Measurements from ENCODE around the gene EHD2. TPM values are rescaled to one million over a fixed set of nuclear protein-coding genes. Genes with fewer than 3 reads are reported as not detected.

The EHD2 gene
- polyA plus RNA-seq, 3 donors from 2014 or later = not detected

DNA sequence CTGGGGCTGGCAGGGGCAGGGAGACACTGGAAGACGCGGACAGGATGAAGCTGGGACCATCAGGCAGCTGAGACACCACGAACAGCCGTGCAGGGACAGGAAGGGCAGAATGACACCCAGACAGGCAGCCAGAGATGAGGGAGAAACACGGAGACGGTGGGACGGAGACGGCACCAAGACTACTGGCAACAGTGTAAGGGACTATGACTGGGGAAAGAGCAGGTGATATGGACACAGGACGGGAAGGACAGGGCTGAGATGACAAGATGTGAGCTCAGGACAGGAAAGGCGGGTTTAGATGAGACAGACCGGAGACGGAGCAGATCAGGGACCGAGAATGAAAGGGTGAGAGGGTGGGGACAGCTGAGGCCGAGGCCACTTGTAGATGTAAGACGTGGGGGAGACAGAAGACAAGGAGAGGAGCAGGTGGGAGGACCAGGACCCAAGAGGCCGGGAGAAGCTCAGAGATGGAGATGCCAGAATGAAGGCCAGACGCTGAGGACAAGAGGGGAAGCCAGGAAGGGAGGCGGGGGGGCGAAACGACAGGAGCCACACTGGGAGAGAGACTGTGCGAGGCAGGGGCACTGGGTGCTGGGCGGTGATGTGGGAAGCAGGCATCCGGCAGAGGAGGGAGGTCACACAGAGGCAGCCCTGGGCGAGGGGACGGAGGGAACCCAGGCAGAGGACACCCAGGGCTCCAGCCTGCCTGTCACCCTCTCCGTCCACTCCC, 17.5 kb upstream of the EHD2 start:
- no peaks in the 10 kb centered on the region for H3K4me1 Mint-ChIP-seq
- no peak for DNase-seq

DNA sequence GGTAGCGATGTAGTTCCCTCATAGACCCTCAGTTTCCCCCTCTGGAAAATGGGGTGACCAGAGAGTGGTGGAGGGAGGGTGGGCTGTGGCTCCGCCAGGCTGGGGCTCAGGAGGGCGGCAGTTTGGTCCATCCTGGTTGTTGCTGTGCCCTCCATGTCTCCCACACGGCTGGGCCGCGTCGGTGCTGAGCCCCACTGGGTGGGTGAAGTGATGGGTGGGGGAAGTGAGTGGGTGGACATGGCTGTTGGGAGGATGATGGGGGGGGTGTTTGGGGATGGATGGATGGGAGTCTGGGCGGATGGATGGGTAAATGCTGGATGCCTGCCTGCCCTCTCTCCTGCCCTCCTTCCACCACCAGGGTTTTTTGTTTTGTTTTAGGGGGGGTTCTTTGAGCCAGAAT, 16.6 kb upstream of the EHD2 start:
- H3K4me3 Mint-ChIP-seq = no peak overlapping the region
- H3K4me1 Mint-ChIP-seq = no peaks in the 10 kb centered on the region
- H3K27me3 Mint-ChIP-seq (ENCODE audit: low read depth in 3 of 3) = peaks cover 0 to 1% (median 0%) of the 10 kb centered on the region in 3 donors
- DNase-seq = no peak
- H3K36me3 Mint-ChIP-seq = peaks cover 4 to 8% (median 4%) of the 10 kb centered on the region in 3 donors
- no peaks in the 10 kb centered on the region for H3K9me3 Mint-ChIP-seq
- peak overlapping the region in 1 of 6 donors; percentile 12 for H3K27ac Mint-ChIP-seq

More for the DNA sequence above, 17.5 kb upstream of the EHD2 start:
- Mint-ChIP-seq H3K4me3 (no peak overlapping the region), H3K9me3 (no peaks in the 10 kb centered on the region), H3K27ac (peak overlapping the region in 2 of 6 donors; percentile 26 to 67), H3K36me3 (peaks cover 4 to 8% (median 4%) of the 10 kb centered on the region in 3 donors), H3K27me3 (ENCODE audit: low read depth in 3 of 3) (peaks cover 0 to 1% (median 0%) of the 10 kb centered on the region in 3 donors)

DNA sequence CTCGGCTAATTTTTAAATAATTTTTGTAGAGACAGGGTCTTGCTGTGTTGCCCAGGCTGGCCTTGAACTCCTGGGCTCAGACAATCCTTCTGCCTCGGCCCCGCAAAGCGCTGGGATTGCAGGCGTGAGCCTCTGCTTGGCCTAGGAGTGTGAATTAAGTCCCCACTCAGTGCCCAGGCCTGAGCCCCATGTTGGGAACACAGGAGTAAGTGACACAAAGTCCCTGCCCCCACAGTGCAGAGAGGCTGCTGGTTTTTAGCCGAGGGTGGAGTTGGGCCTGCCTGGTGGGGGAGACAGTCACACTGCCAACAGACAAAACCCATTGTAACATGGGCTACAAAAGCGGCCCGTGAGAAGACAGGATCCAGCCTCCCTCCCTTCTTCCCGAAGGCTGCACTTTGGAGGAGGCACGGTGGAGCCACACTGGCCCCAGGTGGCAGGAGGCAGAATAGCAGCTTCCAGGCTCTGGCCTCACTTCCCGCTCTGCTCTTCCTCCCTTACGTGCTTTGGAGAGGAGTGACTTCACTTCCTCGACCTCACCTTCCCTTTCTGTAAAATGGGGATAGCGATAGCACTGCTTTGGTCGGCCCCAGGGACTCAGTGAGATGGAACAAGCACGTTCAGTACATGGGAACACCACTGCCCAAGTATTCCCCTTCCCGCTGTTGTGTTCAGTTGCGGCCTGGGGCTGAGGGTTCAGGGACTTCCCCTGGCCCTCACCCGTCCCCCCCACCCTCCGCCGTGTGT, 15.2 kb upstream of the EHD2 start:
- Mint-ChIP-seq H3K4me3 (no peak overlapping the region), H3K4me1 (no peaks in the 10 kb centered on the region), H3K36me3 (peaks cover 7 to 15% (median 7%) of the 10 kb centered on the region in 3 donors), H3K9me3 (no peaks in the 10 kb centered on the region), H3K27ac (peak overlapping the region in 1 of 6 donors; percentile 23), H3K27me3 (ENCODE audit: low read depth in 3 of 3) (no peaks in the 10 kb centered on the region)
- DNase-seq = peak; percentile 32 to 44 (median 41)

- Mint-ChIP-seq H3K9me3 (no peaks in the 10 kb centered on the region), H3K27ac (no peak overlapping the region), H3K36me3 (peaks cover 11 to 19% (median 11%) of the 10 kb centered on the region in 3 donors), H3K27me3 (ENCODE audit: low read depth in 3 of 3) (no peaks in the 10 kb centered on the region), H3K4me3 (no peak overlapping the region), H3K4me1 (no peaks in the 10 kb centered on the region)
- DNase-seq = no peak
Observed at GRCh38 chr19:47698631-47699359, 14.4 kb upstream of the EHD2 start.

GRCh38 chr19:47699360-47699917, 13.8 kb upstream of the EHD2 start:
- Mint-ChIP-seq H3K4me3 (no peak overlapping the region), H3K9me3 (no peaks in the 10 kb centered on the region), H3K27ac (no peak overlapping the region), H3K36me3 (peaks cover 11 to 19% (median 11%) of the 10 kb centered on the region in 3 donors), H3K27me3 (ENCODE audit: low read depth in 3 of 3) (peaks cover 0 to 2% (median 0%) of the 10 kb centered on the region in 3 donors), H3K4me1 (no peaks in the 10 kb centered on the region)
- DNase-seq = peak; percentile 25 to 36 (median 32)

DNA sequence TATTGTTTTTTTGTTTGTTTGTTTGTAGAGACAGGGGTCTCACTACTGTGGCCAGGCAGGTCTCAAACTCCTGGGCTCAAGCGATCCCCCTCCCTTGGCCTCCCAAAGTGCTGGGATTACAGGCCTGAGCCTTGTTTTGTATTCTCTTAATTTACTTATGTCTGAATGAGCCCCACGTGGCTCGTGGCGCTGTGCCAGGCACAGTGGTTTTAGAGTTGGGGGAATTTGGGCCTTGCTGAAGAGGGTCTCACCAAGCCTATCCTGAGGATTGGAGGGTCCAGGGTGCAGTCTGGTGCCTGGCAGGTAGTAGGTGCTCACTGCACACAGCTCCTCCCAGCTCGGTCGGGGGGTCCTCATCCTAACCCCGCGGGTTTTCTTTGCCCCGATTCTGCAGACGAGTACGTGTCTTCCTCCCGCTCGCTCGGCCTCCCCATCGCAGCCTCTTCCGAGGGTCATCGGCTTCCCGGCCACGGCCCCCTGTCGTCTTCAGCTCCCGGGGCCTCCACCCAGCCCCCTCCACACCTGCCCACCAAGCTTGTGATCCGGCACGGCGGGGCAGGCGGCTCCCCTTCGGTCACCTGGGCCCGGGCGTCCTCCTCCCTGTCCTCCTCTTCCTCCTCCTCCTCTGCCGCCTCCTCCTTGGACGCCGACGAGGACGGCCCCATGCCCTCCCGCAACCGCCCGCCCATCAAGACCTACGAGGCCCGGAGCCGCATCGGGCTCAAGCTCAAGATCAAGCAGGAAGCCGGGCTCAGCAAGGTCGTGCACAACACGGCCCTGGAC, 12.1 kb upstream of the EHD2 start:
- peaks cover 2% of the 10 kb centered on the region in 3 donors for H3K27me3 Mint-ChIP-seq (ENCODE audit: low read depth in 3 of 3)
- no peak overlapping the region for H3K27ac Mint-ChIP-seq
- H3K9me3 Mint-ChIP-seq = no peaks in the 10 kb centered on the region
- no peak overlapping the region for H3K4me3 Mint-ChIP-seq
- no peaks in the 10 kb centered on the region for H3K4me1 Mint-ChIP-seq
- no peak for DNase-seq
- peaks cover 6 to 16% (median 7%) of the 10 kb centered on the region in 3 donors for H3K36me3 Mint-ChIP-seq

- DNase-seq = no peak
- no peak overlapping the region for H3K27ac Mint-ChIP-seq
- H3K4me3 Mint-ChIP-seq = no peak overlapping the region
Observed at GRCh38 chr19:47701717-47702552, 11.3 kb upstream of the EHD2 start.

DNA sequence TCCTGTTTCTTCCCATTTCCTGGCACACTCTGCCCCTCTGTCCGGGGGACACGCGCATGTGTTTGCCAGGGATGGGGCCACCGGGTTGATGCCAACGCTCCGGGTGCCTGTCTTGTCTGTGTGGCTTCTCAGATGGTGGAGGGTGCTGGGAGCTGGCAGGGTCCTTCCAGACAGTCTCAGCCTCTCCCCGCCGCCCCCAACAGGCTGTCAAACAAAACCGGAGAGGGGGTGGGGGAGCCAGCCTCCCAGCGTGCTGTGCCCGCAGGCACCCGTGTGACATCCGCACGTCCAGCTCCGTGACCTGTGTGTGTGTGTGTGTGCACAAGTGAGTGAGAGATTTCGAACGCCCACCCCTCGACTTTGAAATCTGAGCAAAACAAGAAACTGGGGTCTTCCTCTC, 10.6 kb upstream of the EHD2 start:
- peaks cover 0 to 3% of the 10 kb centered on the region in 2 donors for H3K4me1 Mint-ChIP-seq
- peaks cover 6 to 16% (median 7%) of the 10 kb centered on the region in 3 donors for H3K36me3 Mint-ChIP-seq
- no peak for DNase-seq
- no peaks in the 10 kb centered on the region for H3K9me3 Mint-ChIP-seq
- no peak overlapping the region for H3K4me3 Mint-ChIP-seq
- H3K27me3 Mint-ChIP-seq (ENCODE audit: low read depth in 3 of 3) = peaks cover 2 to 4% (median 2%) of the 10 kb centered on the region in 3 donors
- H3K27ac Mint-ChIP-seq = peak overlapping the region in 1 of 6 donors; percentile 40

More at GRCh38 chr19:47701717-47702552, 11.3 kb upstream of the EHD2 start:
- Mint-ChIP-seq H3K27me3 (ENCODE audit: low read depth in 3 of 3) (peaks cover 2% of the 10 kb centered on the region in 3 donors), H3K9me3 (no peaks in the 10 kb centered on the region), H3K4me1 (no peaks in the 10 kb centered on the region), H3K36me3 (peaks cover 6 to 16% (median 7%) of the 10 kb centered on the region in 3 donors)

- Mint-ChIP-seq H3K4me3 (no peak overlapping the region), H3K27me3 (ENCODE audit: low read depth in 3 of 3) (peaks cover 2 to 4% (median 2%) of the 10 kb centered on the region in 3 donors), H3K4me1 (peaks cover 0 to 3% of the 10 kb centered on the region in 2 donors), H3K36me3 (peaks cover 6 to 16% (median 7%) of the 10 kb centered on the region in 3 donors), H3K27ac (no peak overlapping the region), H3K9me3 (no peaks in the 10 kb centered on the region)
- DNase-seq = no peak
Observed at GRCh38 chr19:47703301-47703700, 9.9 kb upstream of the EHD2 start.

GRCh38 chr19:47704024-47704423, 9.2 kb upstream of the EHD2 start:
- Mint-ChIP-seq H3K27ac (no peak overlapping the region), H3K4me3 (no peak overlapping the region), H3K4me1 (peaks cover 0 to 3% of the 10 kb centered on the region in 2 donors), H3K27me3 (ENCODE audit: low read depth in 3 of 3) (peaks cover 2 to 4% (median 2%) of the 10 kb centered on the region in 3 donors), H3K9me3 (no peaks in the 10 kb centered on the region), H3K36me3 (peaks cover 6 to 16% (median 7%) of the 10 kb centered on the region in 3 donors)
- no peak for DNase-seq

DNA sequence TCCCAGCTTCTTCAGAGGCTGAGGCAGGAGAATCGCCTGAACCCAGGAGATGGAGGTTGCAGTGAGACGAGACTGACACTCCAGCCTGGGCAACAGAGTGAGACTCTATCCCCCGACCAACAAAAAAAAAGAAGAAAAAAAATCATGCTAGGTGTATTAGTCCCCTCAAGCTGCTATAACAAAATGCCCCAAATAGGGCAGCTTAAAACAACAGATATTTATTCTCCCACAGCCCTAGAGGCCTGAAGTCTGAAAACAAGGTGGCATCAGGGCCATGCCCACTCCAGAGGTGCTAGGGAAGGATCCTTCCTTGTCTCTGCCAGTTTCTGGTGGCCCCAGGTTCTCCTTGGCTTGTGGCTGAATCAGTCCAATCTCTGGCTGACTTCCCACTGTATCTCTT, 8.6 kb upstream of the EHD2 start:
- H3K4me1 Mint-ChIP-seq = peaks cover 0 to 3% of the 10 kb centered on the region in 2 donors
- peaks cover 6 to 16% (median 7%) of the 10 kb centered on the region in 3 donors for H3K36me3 Mint-ChIP-seq
- DNase-seq = no peak
- no peak overlapping the region for H3K4me3 Mint-ChIP-seq
- no peaks in the 10 kb centered on the region for H3K9me3 Mint-ChIP-seq
- peaks cover 2 to 4% (median 2%) of the 10 kb centered on the region in 3 donors for H3K27me3 Mint-ChIP-seq (ENCODE audit: low read depth in 3 of 3)
- no peak overlapping the region for H3K27ac Mint-ChIP-seq

All from immature natural killer cell (primary cell).